ENCODE measurements around the gene TMEM50A. TPM values are rescaled to one million over a fixed set of nuclear protein-coding genes. Genes with fewer than 3 reads are reported as not detected.
"Not testable (repeated sequence)": the region's sequence is repeated elsewhere in the genome, so short reads cannot be mapped to it uniquely, and the experiment has no call there.

TMEM50A gene
- total RNA-seq, 1 donor from 2014 or later, result 144 TPM

- DNase-seq (ENCODE audit: extremely low read depth, low read depth, low spot score), result not testable (repeated sequence)
These were observed 8.2 kb upstream of the TMEM50A start for GRCh38 chr1:25329950-25330349.

GRCh38 chr1:25336922-25337354 lies 1.2 kb upstream of the TMEM50A start:
- DNase-seq (ENCODE audit: extremely low read depth, low read depth, low spot score), result not testable (repeated sequence)

- DNase-seq (ENCODE audit: extremely low read depth, low read depth, low spot score), result not testable (repeated sequence)
These were observed 499 bp upstream of the TMEM50A start for GRCh38 chr1:25337483-25338187.

GRCh38 chr1:25338986-25339385 lies 852 bp downstream of the TMEM50A start:
- DNase-seq (ENCODE audit: extremely low read depth, low read depth, low spot score), result no peak

GRCh38 chr1:25341746-25342145 lies 3.6 kb downstream of the TMEM50A start:
- no peak for DNase-seq (ENCODE audit: extremely low read depth, low read depth, low spot score)

- DNase-seq (ENCODE audit: extremely low read depth, low read depth, low spot score), result no peak
These were observed 4.7 kb downstream of the TMEM50A start for GRCh38 chr1:25342846-25343245.

- DNase-seq (ENCODE audit: extremely low read depth, low read depth, low spot score), result no peak
These were observed 5.7 kb downstream of the TMEM50A start for GRCh38 chr1:25343872-25344271.

GRCh38 chr1:25347556-25347955 lies 9.4 kb downstream of the TMEM50A start:
- DNase-seq (ENCODE audit: extremely low read depth, low read depth, low spot score), result no peak

GRCh38 chr1:25349606-25350005 lies 11.5 kb downstream of the TMEM50A start:
- DNase-seq (ENCODE audit: extremely low read depth, low read depth, low spot score), result no peak

GRCh38 chr1:25355841-25356395 lies 17.8 kb downstream of the TMEM50A start:
- DNase-seq (ENCODE audit: extremely low read depth, low read depth, low spot score), result no peak

GRCh38 chr1:25356441-25356840 lies 18.3 kb downstream of the TMEM50A start:
- DNase-seq (ENCODE audit: extremely low read depth, low read depth, low spot score), result no peak

GRCh38 chr1:25356848-25357247 lies 18.7 kb downstream of the TMEM50A start:
- no peak for DNase-seq (ENCODE audit: extremely low read depth, low read depth, low spot score)

- DNase-seq (ENCODE audit: extremely low read depth, low read depth, low spot score), result no peak
These were observed 22.8 kb downstream of the TMEM50A start for GRCh38 chr1:25360596-25361581.

GRCh38 chr1:25361901-25362300 lies 23.8 kb downstream of the TMEM50A start:
- DNase-seq (ENCODE audit: extremely low read depth, low read depth, low spot score), result no peak

GRCh38 chr1:25362634-25363559 lies 24.8 kb downstream of the TMEM50A start:
- not testable (repeated sequence) for DNase-seq (ENCODE audit: extremely low read depth, low read depth, low spot score)

- DNase-seq (ENCODE audit: extremely low read depth, low read depth, low spot score), result no peak
These were observed 31.1 kb downstream of the TMEM50A start for GRCh38 chr1:25369241-25369640.

GRCh38 chr1:25369691-25370271 lies 31.6 kb downstream of the TMEM50A start:
- DNase-seq (ENCODE audit: extremely low read depth, low read depth, low spot score), result not testable (repeated sequence)

GRCh38 chr1:25371757-25372156 lies 33.6 kb downstream of the TMEM50A start:
- DNase-seq (ENCODE audit: extremely low read depth, low read depth, low spot score), result not testable (repeated sequence)

- not testable (repeated sequence) for DNase-seq (ENCODE audit: extremely low read depth, low read depth, low spot score)
These were observed 40.2 kb downstream of the TMEM50A start for GRCh38 chr1:25378367-25378766.

GRCh38 chr1:25382543-25382942 lies 44.4 kb downstream of the TMEM50A start:
- DNase-seq (ENCODE audit: extremely low read depth, low read depth, low spot score), result not testable (repeated sequence)
